Left cardiac atrium (tissue), 4 donors: ENCODE results near the gene ZNF264. TPM values are rescaled to one million over a fixed set of nuclear protein-coding genes. Genes with fewer than 3 reads are reported as not detected.
"Not testable (repeated sequence)": the region's sequence is repeated elsewhere in the genome, so short reads cannot be mapped to it uniquely, and the experiment has no call there.

Experiments used
- ATAC-seq, 2 donors: fragments of 200-7000 bp; cut with Tn5 transposase; one replicate each; pipeline ENCODE4 v1.9.1; 2020; ENCODE audit warnings: mild to moderate bottlenecking in 2 of 2, moderate library complexity in 2 of 2
- DNase-seq: peaks from one replicate; pipeline ENCODE4 v3.0.0-alpha.2; 2020
- intact Hi-C, 2 donors: fragments of 100-400 bp; cut with DNase I; formaldehyde crosslinking; loops; one replicate each; pipeline versions ENCODE4 v1.14.1 to v1.15.1; 2022 to 2023
- total RNA-seq, 2 donors: library from RNA; stranded (reverse); fragmentation: NEBNext Ultra II Directional; extraction: Animal tissue kit (Norgen Biotek cat#: 25700); gene quantifications; one replicate each; pipeline ENCODE4 v1.2.1, GENCODE V29; 2021
- donor health status: DM: no; HTN: yes; CAD: no.
- donor health status: DM: no; HTN: yes; CAD: no; lungs with severe emphysema.
- donor health status: DM: yes; HTN: yes; CAD: no.
- donor health status: Dilated cardiomyopathy.

ZNF264 gene
- total RNA-seq, 2 donors from 2014 or later = 19.6 to 23.0 TPM

GRCh38 chr19:57241176-57241575 lies 49.9 kb downstream of the ZNF264 start:
- ATAC-seq = peak in 1 of 2 donors; percentile 8
- intact Hi-C loops = loop anchor here in 1 of 2 donors (5.0 kb wide), 1 partner anchor 41 kb away; the partner anchor contains the start of gene ZNF460
- no peak for DNase-seq

- intact Hi-C loops = loop anchor here in 1 of 2 donors (5.0 kb wide), 1 partner anchor 39 kb away; the partner anchor contains the start of gene ZNF460
- DNase-seq (no peak), ATAC-seq (no peak)
Observed at GRCh38 chr19:57242821-57243220, 51.5 kb downstream of the ZNF264 start.

GRCh38 chr19:57244513-57244912 lies 53.2 kb downstream of the ZNF264 start:
- intact Hi-C loops = loop anchor here in 1 of 2 donors (5.0 kb wide), 1 partner anchor 38 kb away; the partner anchor contains the start of gene ZNF460

GRCh38 chr19:57245066-57245465 lies 53.8 kb downstream of the ZNF264 start:
- no peak for ATAC-seq
- intact Hi-C loops = no loop called here

More at GRCh38 chr19:57244513-57244912, 53.2 kb downstream of the ZNF264 start:
- DNase-seq = no peak
- no peak for ATAC-seq

GRCh38 chr19:57245959-57246358 lies 54.7 kb downstream of the ZNF264 start:
- ATAC-seq = no peak
- DNase-seq = no peak
- intact Hi-C loops = no loop called here

More at GRCh38 chr19:57245066-57245465, 53.8 kb downstream of the ZNF264 start:
- DNase-seq = no peak

- intact Hi-C loops = no loop called here
- ATAC-seq (no peak), DNase-seq (no peak)
Observed at GRCh38 chr19:57248646-57249045, 57.3 kb downstream of the ZNF264 start.

GRCh38 chr19:57249329-57249728 lies 58.0 kb downstream of the ZNF264 start:
- DNase-seq = no peak
- intact Hi-C loops = no loop called here

GRCh38 chr19:57253767-57254166 lies 62.5 kb downstream of the ZNF264 start:
- DNase-seq, intact Hi-C loops: not testable (repeated sequence)
- ATAC-seq = peak in 1 of 2 donors; percentile 23

More at GRCh38 chr19:57249329-57249728, 58.0 kb downstream of the ZNF264 start:
- no peak for ATAC-seq

- intact Hi-C loops = no loop called here
- no peak for ATAC-seq
- no peak for DNase-seq
Observed at GRCh38 chr19:57262044-57262443, 70.7 kb downstream of the ZNF264 start.

- intact Hi-C loops = no loop called here
- DNase-seq = no peak
- ATAC-seq = no peak
Observed at GRCh38 chr19:57263244-57263741, 72.0 kb downstream of the ZNF264 start.

- no peak for DNase-seq
- intact Hi-C loops = no loop called here
- ATAC-seq = no peak
Observed at GRCh38 chr19:57267291-57267690, 76.0 kb downstream of the ZNF264 start.

- intact Hi-C loops = no loop called here
- DNase-seq (no peak), ATAC-seq (no peak)
Observed at GRCh38 chr19:57269515-57270250, 78.4 kb downstream of the ZNF264 start.

- ATAC-seq = no peak
- intact Hi-C loops = no loop called here
- DNase-seq = no peak
Observed at GRCh38 chr19:57271280-57271679, 80.0 kb downstream of the ZNF264 start.

Other genes with a start within 250 kb of the ZNF264 start
- gene USP29, start 71.5 kb upstream of the ZNF264 start, total RNA-seq = not detected
- gene ZIM3, start 46.3 kb upstream of the ZNF264 start, total RNA-seq = not detected
- not detected for gene DUXA, start 24.0 kb upstream of the ZNF264 start, total RNA-seq
- gene AURKC, start 39.5 kb downstream of the ZNF264 start, total RNA-seq = 1 to 10 TPM in 1 of 2 donors, under 1 TPM in 1; 0.94 to 1.0 TPM
- 10 to 100 TPM in 1 of 2 donors, 1 to 10 TPM in 1; 9.2 to 13.9 TPM for gene ZNF805, start 49.1 kb downstream of the ZNF264 start, total RNA-seq
- gene ZNF460, start 89.0 kb downstream of the ZNF264 start, total RNA-seq = 10 to 100 TPM; 32.7 to 46.9 TPM
- gene ZNF543, start 129.0 kb downstream of the ZNF264 start, total RNA-seq = 1 to 10 TPM; 5.5 to 7.7 TPM
- 10 to 100 TPM in 1 of 2 donors, 1 to 10 TPM in 1; 7.2 to 12.9 TPM for gene ZNF304, start 159.8 kb downstream of the ZNF264 start, total RNA-seq
- gene TRAPPC2B, start 172.1 kb downstream of the ZNF264 start, total RNA-seq = 10 to 100 TPM; 10.9 to 13.9 TPM
- 1 to 10 TPM; 3.6 to 4.4 TPM for gene ZNF547, start 172.1 kb downstream of the ZNF264 start, total RNA-seq
- gene ZNF548, start 198.4 kb downstream of the ZNF264 start, total RNA-seq = 10 to 100 TPM; 16.4 to 20.6 TPM
- 10 to 100 TPM in 1 of 2 donors, 1 to 10 TPM in 1; 8.7 to 13.8 TPM for gene ZNF17, start 219.7 kb downstream of the ZNF264 start, total RNA-seq
- gene ZNF749, start 243.8 kb downstream of the ZNF264 start, total RNA-seq = 1 to 10 TPM; 3.0 to 7.1 TPM